ENCODE measurements around the gene UBE2H.
"Not testable (repeated sequence)": the region's sequence is repeated elsewhere in the genome, so short reads cannot be mapped to it uniquely, and the experiment has no call there.

UBE2H gene

GRCh38 chr7:129986600-129986999 is 33.8 kb upstream of the UBE2H start:
- DNase-seq (ENCODE audit: extremely low read depth, low read depth): no peak

GRCh38 chr7:129980667-129981066 is 27.9 kb upstream of the UBE2H start:
- H3K4me3 ChIP-seq (replicated peaks; ENCODE audit: low read depth, low read length): no peak overlapping the region
- TF ChIP-seq CTCF (IDR thresholded peaks at IDR 0.05; ENCODE audit: low read depth, low read length, missing control alignments): no peak
- DNase-seq (ENCODE audit: extremely low read depth, low read depth): no peak

More at GRCh38 chr7:129986600-129986999, 33.8 kb upstream of the UBE2H start:
- TF ChIP-seq CTCF (IDR thresholded peaks at IDR 0.05; ENCODE audit: low read depth, low read length, missing control alignments): no peak
- no peak overlapping the region for H3K4me3 ChIP-seq (replicated peaks; ENCODE audit: low read depth, low read length)

GRCh38 chr7:129975309-129975708 is 22.5 kb upstream of the UBE2H start:
- DNase-seq (ENCODE audit: extremely low read depth, low read depth): no peak
- H3K4me3 ChIP-seq (replicated peaks; ENCODE audit: low read depth, low read length): no peak overlapping the region
- no peak for TF ChIP-seq CTCF (IDR thresholded peaks at IDR 0.05; ENCODE audit: low read depth, low read length, missing control alignments)

DNA sequence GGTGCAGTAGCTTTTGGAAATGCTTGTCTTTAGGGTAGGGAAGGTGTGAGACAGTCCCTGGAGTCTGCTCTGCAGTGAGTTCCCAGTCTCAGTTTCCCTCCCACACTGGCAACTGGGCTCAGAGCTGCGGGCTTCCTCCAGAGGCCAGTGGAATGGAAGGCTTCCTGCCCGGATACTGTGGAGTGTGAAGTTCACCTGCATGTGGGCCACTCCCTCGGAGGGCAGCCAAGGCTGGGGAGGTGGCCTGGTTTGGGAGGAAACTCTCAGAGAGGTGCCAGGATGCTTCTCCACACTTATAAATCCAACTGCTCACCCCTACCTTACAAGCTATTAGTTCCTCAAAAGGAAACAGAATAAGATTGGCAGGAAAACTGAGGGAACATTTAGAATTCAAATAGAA is 18.1 kb upstream of the UBE2H start:
- H3K4me3 ChIP-seq (replicated peaks; ENCODE audit: low read depth, low read length): no peak overlapping the region
- DNase-seq (ENCODE audit: extremely low read depth, low read depth): no peak
- no peak for TF ChIP-seq CTCF (IDR thresholded peaks at IDR 0.05; ENCODE audit: low read depth, low read length, missing control alignments)

GRCh38 chr7:129969881-129970446 is 17.2 kb upstream of the UBE2H start:
- no peak for TF ChIP-seq CTCF (IDR thresholded peaks at IDR 0.05; ENCODE audit: low read depth, low read length, missing control alignments)
- DNase-seq (ENCODE audit: extremely low read depth, low read depth): peak; percentile 75
- H3K4me3 ChIP-seq (replicated peaks; ENCODE audit: low read depth, low read length): no peak overlapping the region

DNA sequence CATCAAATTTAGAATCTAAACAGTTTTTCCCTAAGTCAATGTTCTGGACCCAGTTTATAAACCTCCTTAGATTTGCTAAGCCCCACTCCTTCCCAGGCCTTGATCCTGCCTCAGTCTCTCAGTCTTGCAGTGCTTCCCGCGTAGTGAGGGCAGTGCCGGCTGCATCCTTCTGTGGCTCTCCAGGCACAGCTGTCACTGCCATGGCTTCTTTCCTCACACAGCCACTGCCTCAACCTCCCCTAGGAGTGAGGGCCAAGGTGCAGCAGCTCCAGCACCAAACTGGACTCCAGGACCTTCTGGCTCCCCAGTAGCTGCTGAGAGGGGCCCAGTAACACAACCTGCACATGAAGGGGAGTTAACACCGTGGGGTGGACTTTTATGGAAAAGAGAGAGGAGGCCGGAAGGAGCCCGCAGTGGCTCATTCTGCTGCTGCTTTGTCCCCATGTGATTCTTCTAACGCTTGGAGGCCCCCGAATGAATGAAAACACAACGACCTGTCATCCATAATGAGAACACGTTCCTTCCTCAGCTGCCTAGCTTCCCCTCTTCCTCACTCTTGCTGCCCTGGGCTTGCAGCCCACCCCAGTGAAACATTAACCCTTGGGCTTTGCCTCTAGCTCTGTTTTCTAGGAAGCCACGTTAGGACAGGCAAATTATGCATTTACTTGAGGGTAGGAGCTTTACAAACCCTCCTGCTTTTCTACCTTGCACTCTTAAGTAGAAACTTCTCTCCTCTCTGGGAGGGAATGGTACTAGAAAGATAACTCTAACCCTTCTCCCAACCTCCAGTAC is 16.0 kb upstream of the UBE2H start:
- no peak for DNase-seq (ENCODE audit: extremely low read depth, low read depth)
- H3K4me3 ChIP-seq (replicated peaks; ENCODE audit: low read depth, low read length): no peak overlapping the region
- no peak for TF ChIP-seq CTCF (IDR thresholded peaks at IDR 0.05; ENCODE audit: low read depth, low read length, missing control alignments)

DNA sequence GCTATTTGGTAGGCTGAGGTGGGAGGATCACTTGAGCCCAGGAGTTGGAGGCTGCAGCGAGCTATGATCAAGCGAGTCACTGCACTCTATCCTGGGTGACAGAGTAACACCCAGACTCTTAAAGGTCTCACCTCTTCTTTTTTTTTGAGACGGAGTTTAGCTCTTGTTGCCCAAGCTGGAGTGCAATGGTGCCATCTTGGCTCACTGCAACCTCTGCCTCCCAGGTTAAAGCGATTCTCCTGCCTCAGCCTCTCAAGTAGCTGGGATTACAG is 7.4 kb upstream of the UBE2H start:
- not testable (repeated sequence) for H3K4me3 ChIP-seq (replicated peaks; ENCODE audit: low read depth, low read length); DNase-seq (ENCODE audit: extremely low read depth, low read depth)

Data from HFF-Myc (cell line).